Liver (tissue), 9 donors: ENCODE results near the gene CNPY4. TPM values are rescaled to one million over a fixed set of nuclear protein-coding genes. Genes with fewer than 3 reads are reported as not detected.

Experiments used
- DNase-seq: peaks from one replicate; pipeline ENCODE4 v3.0.0-alpha.2; 2017; ENCODE audit warnings: low spot score
- H3K27ac ChIP-seq, 2 donors: one replicate each; pipeline ENCODE4 v1.7.0; 2013; ENCODE audit warnings: inconsistent platforms in 2 of 2, low read length in 2 of 2, control low read depth in 1 of 2, low read depth in 1 of 2, mild to moderate bottlenecking in 1 of 2
- H3K27me3 ChIP-seq, 4 donors: one replicate each; pipeline versions ENCODE4 v1.6.1 to v1.7.0; 2013; ENCODE audit warnings: low read length in 3 of 4, inconsistent platforms in 1 of 4, mild to moderate bottlenecking in 1 of 4, moderate library complexity in 1 of 4; ENCODE audit not compliant: control insufficient read depth in 4 of 4, insufficient read depth in 4 of 4
- H3K36me3 ChIP-seq, 4 donors: one replicate each; pipeline versions ENCODE4 v1.6.1 to v1.7.0; 2013; ENCODE audit warnings: low read length in 3 of 4, mild to moderate bottlenecking in 3 of 4, low read depth in 1 of 4, moderate library complexity in 1 of 4; ENCODE audit not compliant: control insufficient read depth in 4 of 4, insufficient read depth in 3 of 4
- H3K4me1 ChIP-seq, 4 donors: one replicate each; pipeline versions ENCODE4 v1.6.1 to v1.7.0; 2013; ENCODE audit warnings: low read length in 3 of 4, mild to moderate bottlenecking in 3 of 4, moderate library complexity in 1 of 4; ENCODE audit not compliant: control insufficient read depth in 4 of 4, insufficient read depth in 4 of 4
- H3K4me3 ChIP-seq, 3 donors: one replicate each; pipeline versions ENCODE4 v1.6.1 to v1.7.0; 2013; ENCODE audit warnings: low read length in 3 of 3, control low read depth in 1 of 3, low read depth in 1 of 3, mild to moderate bottlenecking in 1 of 3
- H3K9ac ChIP-seq, 2 donors: one replicate each; pipeline ENCODE4 v1.7.0; 2013; ENCODE audit warnings: low read length in 2 of 2, mild to moderate bottlenecking in 2 of 2, moderate library complexity in 2 of 2, control low read depth in 1 of 2, low read depth in 1 of 2
- H3K9me3 ChIP-seq, 4 donors: one replicate each; pipeline versions ENCODE4 v1.6.1 to v1.7.0; 2013; ENCODE audit warnings: low read length in 3 of 4; ENCODE audit not compliant: control insufficient read depth in 4 of 4
- EGR1 ChIP-seq, 2 donors: IDR thresholded peaks; 2 replicates each; pipeline ENCODE4 v1.6.1; 2016 to 2018; ENCODE audit warnings: antibody characterized with exemption in 2 of 2, low read depth in 2 of 2
- FOXA1 ChIP-seq: IDR thresholded peaks from 2 replicates; pipeline ENCODE4 v1.6.1; 2016; ENCODE audit warnings: antibody characterized with exemption
- FOXA2 ChIP-seq: IDR thresholded peaks from 2 replicates; pipeline ENCODE4 v1.6.1; 2016; ENCODE audit warnings: antibody characterized with exemption
- GABPA ChIP-seq, 2 donors: IDR thresholded peaks in 1 of 2; conservative IDR thresholded peaks in 1 of 2; 2 replicates each; pipeline ENCODE4 v1.6.1; 2016; ENCODE audit warnings: antibody characterized with exemption in 2 of 2, mild to moderate bottlenecking in 1 of 2, moderate library complexity in 1 of 2
- HNF4A ChIP-seq, 2 donors: conservative IDR thresholded peaks; 2 replicates each; pipeline ENCODE4 v1.6.1; 2016; ENCODE audit warnings: antibody characterized with exemption in 2 of 2, mild to moderate bottlenecking in 2 of 2
- HNF4G ChIP-seq: IDR thresholded peaks from 2 replicates; pipeline ENCODE4 v1.6.1; 2016; ENCODE audit warnings: antibody characterized with exemption
- JUND ChIP-seq, 2 donors: IDR thresholded peaks; 2 replicates each; pipeline ENCODE4 v1.6.1; 2016; ENCODE audit warnings: antibody characterized with exemption in 2 of 2
- NR2F2 ChIP-seq: IDR thresholded peaks from 2 replicates; pipeline ENCODE4 v1.6.1; 2016; ENCODE audit warnings: antibody characterized with exemption
- RAD21 ChIP-seq, 2 donors: IDR thresholded peaks; 2 replicates each; pipeline ENCODE4 v1.6.1; 2016; ENCODE audit warnings: antibody characterized with exemption in 2 of 2, mild to moderate bottlenecking in 2 of 2
- RXRA ChIP-seq, 2 donors: IDR thresholded peaks; 2 replicates each; pipeline ENCODE4 v1.6.1; 2017 to 2018; ENCODE audit warnings: antibody characterized with exemption in 2 of 2, mild to moderate bottlenecking in 1 of 2
- SP1 ChIP-seq: IDR thresholded peaks from 2 replicates; pipeline ENCODE4 v1.6.1; 2018; ENCODE audit warnings: antibody characterized with exemption, mild to moderate bottlenecking
- TAF1 ChIP-seq: conservative IDR thresholded peaks from 2 replicates; pipeline ENCODE4 v1.6.1; 2016; ENCODE audit warnings: antibody characterized with exemption, mild to moderate bottlenecking
- YY1 ChIP-seq: IDR thresholded peaks from 2 replicates; pipeline ENCODE4 v1.6.1; 2016; ENCODE audit warnings: antibody characterized with exemption, mild to moderate bottlenecking
- WGBS: extraction: QIAGEN DNeasy Blood & Tissue Kit; methylation state at CpG from one replicate; pipeline ENCODE4 v1.1.7; 2013; 5-methylcytosine and 5-hydroxymethylcytosine counted together
- polyA plus RNA-seq, 2 donors: library from polyadenylated mRNA; stranded (reverse) in 1 of 2; unstranded in 1 of 2; fragments of 200-250 nt in 1 of 2; fragments of >200 nt in 1 of 2; fragmentation: Nextera tagmentation in 1 of 2; extraction: Ambion mirVana in 1 of 2; gene quantifications; one replicate each; pipeline versions ENCODE4 v1.2.1 to v1.2.3, GENCODE V29; 2013 to 2015
- total RNA-seq, 2 donors: library from RNA; depleted of rRNA; stranded (reverse); fragments of >200 nt; gene quantifications; one replicate each; pipeline ENCODE4 v1.2.3, GENCODE V29; 2014
- TF ChIP-seq, protein P1 (sequence below): IDR thresholded peaks from 2 replicates; pipeline ENCODE4 v1.6.1; 2016; ENCODE audit warnings: antibody characterized with exemption
- TF ChIP-seq, protein P2 (sequence below): fragments of 150-350 bp; IDR thresholded peaks from 2 replicates; pipeline ENCODE4 v1.5.1; 2017; ENCODE audit warnings: improper control_type of control experiment, low read depth, low read length; ENCODE audit not compliant: missing input control
- TF ChIP-seq, protein P3 (sequence below): IDR thresholded peaks from 2 replicates; pipeline ENCODE4 v1.6.1; 2016; ENCODE audit warnings: antibody characterized with exemption
- TF ChIP-seq, protein P4 (sequence below): IDR thresholded peaks from 2 replicates; pipeline ENCODE4 v1.6.1; 2016; ENCODE audit warnings: antibody characterized with exemption
- TF ChIP-seq, protein P5 (sequence below): IDR thresholded peaks from 2 replicates; pipeline ENCODE4 v1.6.1; 2016; ENCODE audit warnings: antibody characterized with exemption, mild to moderate bottlenecking
- donor health status: healthy.
- donor health status: healthy.
- donor health status: healthy.
- donor health status: healthy.
- donor health status: healthy.

CNPY4 gene
- total and polyA plus RNA-seq, 4 donors, result 1.9 to 11.9 (median 3.8) TPM

DNA sequence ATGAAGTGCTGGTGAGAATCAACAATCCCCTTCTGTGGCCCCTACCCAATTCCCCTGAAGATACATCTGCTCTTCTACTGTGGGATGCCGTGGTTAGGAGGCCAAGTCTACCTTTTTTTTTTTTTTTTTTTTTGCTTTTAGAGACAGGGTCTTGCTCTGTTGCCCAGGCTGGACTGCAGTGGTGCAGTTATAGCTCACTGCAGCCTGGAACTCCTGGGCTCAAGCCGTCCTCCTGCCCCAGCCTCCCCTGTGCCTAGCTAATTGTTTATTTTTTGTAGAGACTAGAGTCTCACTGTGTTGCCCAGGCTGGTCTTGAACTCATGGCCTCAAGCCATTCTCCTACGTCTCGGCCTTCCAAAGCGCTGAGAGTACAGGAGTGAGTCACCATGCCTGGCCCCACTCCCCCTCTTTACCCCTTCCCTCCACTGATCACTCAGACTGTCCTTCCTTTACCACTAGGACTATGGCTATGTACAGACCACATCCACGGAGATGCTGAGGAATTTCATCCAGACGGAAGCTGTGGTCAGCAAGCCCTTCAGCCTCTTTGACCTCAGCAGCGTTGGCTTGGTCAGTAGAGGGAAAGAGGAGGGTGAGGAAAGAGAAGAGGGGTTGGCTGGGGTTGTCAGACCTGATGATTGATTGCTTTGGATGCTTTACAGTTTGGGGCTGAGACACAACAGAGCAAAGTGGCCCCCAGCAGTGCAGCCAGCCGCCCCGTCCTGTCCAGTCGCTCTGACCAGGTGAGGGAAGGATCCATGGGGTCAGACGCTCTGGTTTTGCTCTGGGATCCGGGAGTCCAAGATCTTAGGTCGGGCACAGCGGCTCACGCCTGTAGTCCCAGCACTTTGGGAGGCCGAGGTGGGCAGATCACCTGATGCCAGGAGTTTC lies 16.2 kb upstream of the CNPY4 start:
- peaks cover 0 to 20% (median 14%) of the 10 kb centered on the region in 4 donors for H3K4me1 ChIP-seq
- no peaks in the 10 kb centered on the region for H3K9me3 ChIP-seq
- peaks cover 5 to 38% (median 17%) of the 10 kb centered on the region in 4 donors for H3K36me3 ChIP-seq
- H3K9ac ChIP-seq, result no peak overlapping the region
- no peak overlapping the region for H3K27ac ChIP-seq
- H3K27me3 ChIP-seq, result no peaks in the 10 kb centered on the region
- no peak overlapping the region for H3K4me3 ChIP-seq
- no peak for TF ChIP-seq JUND (IDR thresholded peaks at IDR 0.05)
- TF ChIP-seq, protein P1, sequence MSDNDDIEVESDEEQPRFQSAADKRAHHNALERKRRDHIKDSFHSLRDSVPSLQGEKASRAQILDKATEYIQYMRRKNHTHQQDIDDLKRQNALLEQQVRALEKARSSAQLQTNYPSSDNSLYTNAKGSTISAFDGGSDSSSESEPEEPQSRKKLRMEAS, result no peak
- no peak for TF ChIP-seq FOXA2
- TF ChIP-seq EGR1 (IDR thresholded peaks at IDR 0.05; ENCODE audit: low read depth in 2 of 2), result no peak
- TF ChIP-seq GABPA (IDR thresholded peaks at IDR 0.05 in 1 of 2, conservative IDR thresholded peaks at IDR 0.05 in 1 of 2), result no peak
- no peak for TF ChIP-seq TAF1
- no peak for TF ChIP-seq YY1
- TF ChIP-seq RAD21 (IDR thresholded peaks at IDR 0.05), result no peak
- TF ChIP-seq, protein P2, sequence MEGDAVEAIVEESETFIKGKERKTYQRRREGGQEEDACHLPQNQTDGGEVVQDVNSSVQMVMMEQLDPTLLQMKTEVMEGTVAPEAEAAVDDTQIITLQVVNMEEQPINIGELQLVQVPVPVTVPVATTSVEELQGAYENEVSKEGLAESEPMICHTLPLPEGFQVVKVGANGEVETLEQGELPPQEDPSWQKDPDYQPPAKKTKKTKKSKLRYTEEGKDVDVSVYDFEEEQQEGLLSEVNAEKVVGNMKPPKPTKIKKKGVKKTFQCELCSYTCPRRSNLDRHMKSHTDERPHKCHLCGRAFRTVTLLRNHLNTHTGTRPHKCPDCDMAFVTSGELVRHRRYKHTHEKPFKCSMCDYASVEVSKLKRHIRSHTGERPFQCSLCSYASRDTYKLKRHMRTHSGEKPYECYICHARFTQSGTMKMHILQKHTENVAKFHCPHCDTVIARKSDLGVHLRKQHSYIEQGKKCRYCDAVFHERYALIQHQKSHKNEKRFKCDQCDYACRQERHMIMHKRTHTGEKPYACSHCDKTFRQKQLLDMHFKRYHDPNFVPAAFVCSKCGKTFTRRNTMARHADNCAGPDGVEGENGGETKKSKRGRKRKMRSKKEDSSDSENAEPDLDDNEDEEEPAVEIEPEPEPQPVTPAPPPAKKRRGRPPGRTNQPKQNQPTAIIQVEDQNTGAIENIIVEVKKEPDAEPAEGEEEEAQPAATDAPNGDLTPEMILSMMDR, result no peak
- no peak for TF ChIP-seq SP1
- TF ChIP-seq, protein P3, sequence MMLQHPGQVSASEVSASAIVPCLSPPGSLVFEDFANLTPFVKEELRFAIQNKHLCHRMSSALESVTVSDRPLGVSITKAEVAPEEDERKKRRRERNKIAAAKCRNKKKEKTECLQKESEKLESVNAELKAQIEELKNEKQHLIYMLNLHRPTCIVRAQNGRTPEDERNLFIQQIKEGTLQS, result no peak
- no peak for TF ChIP-seq RXRA (IDR thresholded peaks at IDR 0.05)
- DNase-seq, result no peak
- WGBS, result 93% methylated on average over 17 of the region's 17 CpGs

DNA sequence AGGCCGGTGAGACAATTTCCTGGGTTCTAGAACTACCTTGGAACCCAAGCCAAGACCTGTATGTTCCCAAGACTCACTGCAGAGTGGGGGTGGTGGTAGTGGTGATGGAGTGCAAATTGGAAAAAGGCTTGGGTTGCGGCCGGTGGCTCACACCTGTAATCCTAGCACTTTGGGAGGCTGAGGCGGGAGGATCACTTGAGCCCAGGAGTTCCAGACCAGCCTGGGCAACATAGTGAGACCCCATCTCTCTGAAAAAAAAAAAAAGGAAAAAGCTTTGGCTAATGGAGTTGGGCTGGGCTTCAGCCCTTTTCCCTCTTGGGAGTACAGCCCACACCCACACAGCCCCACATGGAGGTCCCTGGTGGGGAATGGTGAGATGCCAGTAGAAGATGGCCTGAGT lies 13.9 kb upstream of the CNPY4 start:
- no peak overlapping the region for H3K4me3 ChIP-seq
- no peak for DNase-seq
- no peak overlapping the region for H3K9ac ChIP-seq
- H3K9me3 ChIP-seq, result no peaks in the 10 kb centered on the region
- H3K36me3 ChIP-seq, result peaks cover 2 to 34% (median 18%) of the 10 kb centered on the region in 4 donors
- peaks cover 0 to 7% (median 2%) of the 10 kb centered on the region in 4 donors for H3K4me1 ChIP-seq
- H3K27me3 ChIP-seq, result no peaks in the 10 kb centered on the region
- TF ChIP-seq, protein P1, result no peak
- TF ChIP-seq RAD21 (IDR thresholded peaks at IDR 0.05) (no peak), NR2F2 (no peak), SP1 (no peak), YY1 (no peak), JUND (IDR thresholded peaks at IDR 0.05) (no peak), FOXA2 (no peak), FOXA1 (no peak), HNF4G (no peak), EGR1 (IDR thresholded peaks at IDR 0.05; ENCODE audit: low read depth in 2 of 2) (no peak), GABPA (IDR thresholded peaks at IDR 0.05 in 1 of 2, conservative IDR thresholded peaks at IDR 0.05 in 1 of 2) (no peak), TAF1 (no peak), HNF4A (conservative IDR thresholded peaks at IDR 0.05) (no peak)
- TF ChIP-seq, protein P4, sequence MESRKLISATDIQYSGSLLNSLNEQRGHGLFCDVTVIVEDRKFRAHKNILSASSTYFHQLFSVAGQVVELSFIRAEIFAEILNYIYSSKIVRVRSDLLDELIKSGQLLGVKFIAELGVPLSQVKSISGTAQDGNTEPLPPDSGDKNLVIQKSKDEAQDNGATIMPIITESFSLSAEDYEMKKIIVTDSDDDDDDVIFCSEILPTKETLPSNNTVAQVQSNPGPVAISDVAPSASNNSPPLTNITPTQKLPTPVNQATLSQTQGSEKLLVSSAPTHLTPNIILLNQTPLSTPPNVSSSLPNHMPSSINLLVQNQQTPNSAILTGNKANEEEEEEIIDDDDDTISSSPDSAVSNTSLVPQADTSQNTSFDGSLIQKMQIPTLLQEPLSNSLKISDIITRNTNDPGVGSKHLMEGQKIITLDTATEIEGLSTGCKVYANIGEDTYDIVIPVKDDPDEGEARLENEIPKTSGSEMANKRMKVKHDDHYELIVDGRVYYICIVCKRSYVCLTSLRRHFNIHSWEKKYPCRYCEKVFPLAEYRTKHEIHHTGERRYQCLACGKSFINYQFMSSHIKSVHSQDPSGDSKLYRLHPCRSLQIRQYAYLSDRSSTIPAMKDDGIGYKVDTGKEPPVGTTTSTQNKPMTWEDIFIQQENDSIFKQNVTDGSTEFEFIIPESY, result no peak
- TF ChIP-seq, protein P2, result no peak
- TF ChIP-seq, protein P5, sequence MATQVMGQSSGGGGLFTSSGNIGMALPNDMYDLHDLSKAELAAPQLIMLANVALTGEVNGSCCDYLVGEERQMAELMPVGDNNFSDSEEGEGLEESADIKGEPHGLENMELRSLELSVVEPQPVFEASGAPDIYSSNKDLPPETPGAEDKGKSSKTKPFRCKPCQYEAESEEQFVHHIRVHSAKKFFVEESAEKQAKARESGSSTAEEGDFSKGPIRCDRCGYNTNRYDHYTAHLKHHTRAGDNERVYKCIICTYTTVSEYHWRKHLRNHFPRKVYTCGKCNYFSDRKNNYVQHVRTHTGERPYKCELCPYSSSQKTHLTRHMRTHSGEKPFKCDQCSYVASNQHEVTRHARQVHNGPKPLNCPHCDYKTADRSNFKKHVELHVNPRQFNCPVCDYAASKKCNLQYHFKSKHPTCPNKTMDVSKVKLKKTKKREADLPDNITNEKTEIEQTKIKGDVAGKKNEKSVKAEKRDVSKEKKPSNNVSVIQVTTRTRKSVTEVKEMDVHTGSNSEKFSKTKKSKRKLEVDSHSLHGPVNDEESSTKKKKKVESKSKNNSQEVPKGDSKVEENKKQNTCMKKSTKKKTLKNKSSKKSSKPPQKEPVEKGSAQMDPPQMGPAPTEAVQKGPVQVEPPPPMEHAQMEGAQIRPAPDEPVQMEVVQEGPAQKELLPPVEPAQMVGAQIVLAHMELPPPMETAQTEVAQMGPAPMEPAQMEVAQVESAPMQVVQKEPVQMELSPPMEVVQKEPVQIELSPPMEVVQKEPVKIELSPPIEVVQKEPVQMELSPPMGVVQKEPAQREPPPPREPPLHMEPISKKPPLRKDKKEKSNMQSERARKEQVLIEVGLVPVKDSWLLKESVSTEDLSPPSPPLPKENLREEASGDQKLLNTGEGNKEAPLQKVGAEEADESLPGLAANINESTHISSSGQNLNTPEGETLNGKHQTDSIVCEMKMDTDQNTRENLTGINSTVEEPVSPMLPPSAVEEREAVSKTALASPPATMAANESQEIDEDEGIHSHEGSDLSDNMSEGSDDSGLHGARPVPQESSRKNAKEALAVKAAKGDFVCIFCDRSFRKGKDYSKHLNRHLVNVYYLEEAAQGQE, result no peak
- TF ChIP-seq, protein P3, result no peak
- 98% methylated on average over 4 of the region's 4 CpGs for WGBS
- H3K27ac ChIP-seq, result no peak overlapping the region
